Measurements from ENCODE around the gene MEGF8. TPM values are rescaled to one million over a fixed set of nuclear protein-coding genes. Genes with fewer than 3 reads are reported as not detected.

MEGF8 gene
- total RNA-seq, 1 experiment from 2014 or later = 7.7 TPM

- no peaks in the 10 kb centered on the region for H3K79me2 ChIP-seq (ENCODE audit: low read length)
- H3K4me1 ChIP-seq (ENCODE audit: insufficient read depth, low read length) = no peaks in the 10 kb centered on the region
- no peaks in the 10 kb centered on the region for H4K20me1 ChIP-seq (ENCODE audit: low read length)
- ChIA-PET POLR2A (ENCODE audit: unreplicated experiment) (no interaction called here), CTCF (no interaction called here)
- H3K27me3 ChIP-seq (ENCODE audit: low read length) = no peaks in the 10 kb centered on the region
- H3K9me3 ChIP-seq (ENCODE audit: low read length) = no peaks in the 10 kb centered on the region
- H3F3A ChIP-seq (ENCODE audit: low read length, unreplicated experiment) = no peaks in the 10 kb centered on the region
- TF ChIP-seq CTCF (conservative IDR thresholded peaks at IDR 0.05; ENCODE audit: low read depth, low read length) (no peak), EZH2 (IDR thresholded peaks at IDR 0.05; ENCODE audit: low read length, unreplicated experiment) (no peak), EZH2phosphoT487 (IDR thresholded peaks at IDR 0.05; ENCODE audit: borderline replicate concordance, low read length) (no peak)
- no peaks in the 10 kb centered on the region for H3K9me2 ChIP-seq (replicated peaks; ENCODE audit: low read length)
- DNase-seq (no peak), ATAC-seq (no peak)
- H3K27ac ChIP-seq (ENCODE audit: low read length) = no peak overlapping the region
- no peak overlapping the region for H3K4me2 ChIP-seq (ENCODE audit: low read length)
- intact Hi-C loops (cut with micrococcal nuclease) = no loop called here
- H3K36me3 ChIP-seq (ENCODE audit: low read depth, low read length) = peaks cover 5% of the 10 kb centered on the region; the same call in 1 of the 2 replicates
- BruUV-seq (replicated peaks) = no TSS peak
- no peak overlapping the region for H3K9ac ChIP-seq (ENCODE audit: low read length)
- no peak overlapping the region for H2AFZ ChIP-seq (ENCODE audit: low read length)
- no peak overlapping the region for H3K4me3 ChIP-seq (ENCODE audit: low read length)
Measured at GRCh38 chr19:42360787-42361544, 35.5 kb downstream of the MEGF8 start.

- no peaks in the 10 kb centered on the region for H3K4me1 ChIP-seq (ENCODE audit: insufficient read depth, low read length)
- no TSS peak for BruUV-seq (replicated peaks)
- H2AFZ ChIP-seq (ENCODE audit: low read length) = no peak overlapping the region
- ATAC-seq = no peak
- DNase-seq = no peak
- H3K27ac ChIP-seq (ENCODE audit: low read length) = no peak overlapping the region
- H3K27me3 ChIP-seq (ENCODE audit: low read length) = no peaks in the 10 kb centered on the region
- no peaks in the 10 kb centered on the region for H3K9me3 ChIP-seq (ENCODE audit: low read length)
- H3K4me3 ChIP-seq (ENCODE audit: low read length) = no peak overlapping the region
- intact Hi-C loops (cut with micrococcal nuclease) = no loop called here
- ChIA-PET POLR2A (ENCODE audit: unreplicated experiment) (no interaction called here), CTCF (no interaction called here)
- peaks cover 5% of the 10 kb centered on the region; the same call in 1 of the 2 replicates for H3K36me3 ChIP-seq (ENCODE audit: low read depth, low read length)
- no peaks in the 10 kb centered on the region for H3K79me2 ChIP-seq (ENCODE audit: low read length)
- no peaks in the 10 kb centered on the region for H3K9me2 ChIP-seq (replicated peaks; ENCODE audit: low read length)
- no peaks in the 10 kb centered on the region for H3F3A ChIP-seq (ENCODE audit: low read length, unreplicated experiment)
- H4K20me1 ChIP-seq (ENCODE audit: low read length) = no peaks in the 10 kb centered on the region
- H3K9ac ChIP-seq (ENCODE audit: low read length) = no peak overlapping the region
- TF ChIP-seq EZH2phosphoT487 (IDR thresholded peaks at IDR 0.05; ENCODE audit: borderline replicate concordance, low read length) (no peak), EZH2 (IDR thresholded peaks at IDR 0.05; ENCODE audit: low read length, unreplicated experiment) (no peak), CTCF (conservative IDR thresholded peaks at IDR 0.05; ENCODE audit: low read depth, low read length) (no peak)
- H3K4me2 ChIP-seq (ENCODE audit: low read length) = no peak overlapping the region
Measured at GRCh38 chr19:42361545-42361910, 36.1 kb downstream of the MEGF8 start.

GRCh38 chr19:42362342-42362741 lies 36.9 kb downstream of the MEGF8 start:
- Histone ChIP-seq H3K4me3 (ENCODE audit: low read length) (no peak overlapping the region), H2AFZ (ENCODE audit: low read length) (no peak overlapping the region), H3K27me3 (ENCODE audit: low read length) (no peaks in the 10 kb centered on the region), H3K36me3 (ENCODE audit: low read depth, low read length) (peaks cover 5% of the 10 kb centered on the region; the same call in 1 of the 2 replicates), H3K9me2 (replicated peaks; ENCODE audit: low read length) (no peaks in the 10 kb centered on the region), H4K20me1 (ENCODE audit: low read length) (no peaks in the 10 kb centered on the region), H3K9me3 (ENCODE audit: low read length) (no peaks in the 10 kb centered on the region), H3K4me2 (ENCODE audit: low read length) (no peak overlapping the region), H3K9ac (ENCODE audit: low read length) (no peak overlapping the region), H3K27ac (ENCODE audit: low read length) (no peak overlapping the region), H3K79me2 (ENCODE audit: low read length) (no peaks in the 10 kb centered on the region), H3K4me1 (ENCODE audit: insufficient read depth, low read length) (no peaks in the 10 kb centered on the region), H3F3A (ENCODE audit: low read length, unreplicated experiment) (no peaks in the 10 kb centered on the region)
- no TSS peak for BruUV-seq (replicated peaks)
- ChIA-PET POLR2A (ENCODE audit: unreplicated experiment) (no interaction called here), CTCF (no interaction called here)
- ATAC-seq (no peak), DNase-seq (no peak)
- intact Hi-C loops (cut with micrococcal nuclease) = no loop called here
- TF ChIP-seq EZH2 (IDR thresholded peaks at IDR 0.05; ENCODE audit: low read length, unreplicated experiment) (no peak), EZH2phosphoT487 (IDR thresholded peaks at IDR 0.05; ENCODE audit: borderline replicate concordance, low read length) (no peak), CTCF (conservative IDR thresholded peaks at IDR 0.05; ENCODE audit: low read depth, low read length) (no peak)
